SK-N-SH treated with all-trans-retinoic acid at 6 μM for 48 hours (cell line): Measurements from ENCODE around the gene CDK6.

ENCODE experiments used
- GLIS3 ChIP-seq: fragments of 250-450 bp; sonication (Bioruptor Pico); IDR thresholded peaks from 2 replicates; pipeline ENCODE4 v1.5.0; 2020; ENCODE audit warnings: mild to moderate bottlenecking, moderate library complexity
- TCF4 ChIP-seq: fragments of 250-450 bp; sonication (Bioruptor Pico); IDR thresholded peaks from 2 replicates; pipeline ENCODE4 v1.8.0; 2021; ENCODE audit warnings: mild to moderate bottlenecking, moderate library complexity, borderline replicate concordance
- ZFP30 ChIP-seq: fragments of 450-650 bp; formaldehyde crosslinking; IDR thresholded peaks from 2 replicates; pipeline ENCODE4 v1.5.0; 2022; ENCODE audit warnings: mild to moderate bottlenecking, moderate library complexity
- TF ChIP-seq, protein P1 (sequence below): fragments of 250-450 bp; sonication (Bioruptor Pico); IDR thresholded peaks from 2 replicates; pipeline ENCODE4 v1.8.0; 2020; ENCODE audit warnings: mild to moderate bottlenecking, moderate library complexity, borderline replicate concordance
- TF ChIP-seq, protein P2 (sequence below): fragments of 250-450 bp; sonication (Bioruptor Pico); IDR thresholded peaks from 2 replicates; pipeline ENCODE4 v1.5.0; 2020; ENCODE audit warnings: mild to moderate bottlenecking, moderate library complexity

DNA sequence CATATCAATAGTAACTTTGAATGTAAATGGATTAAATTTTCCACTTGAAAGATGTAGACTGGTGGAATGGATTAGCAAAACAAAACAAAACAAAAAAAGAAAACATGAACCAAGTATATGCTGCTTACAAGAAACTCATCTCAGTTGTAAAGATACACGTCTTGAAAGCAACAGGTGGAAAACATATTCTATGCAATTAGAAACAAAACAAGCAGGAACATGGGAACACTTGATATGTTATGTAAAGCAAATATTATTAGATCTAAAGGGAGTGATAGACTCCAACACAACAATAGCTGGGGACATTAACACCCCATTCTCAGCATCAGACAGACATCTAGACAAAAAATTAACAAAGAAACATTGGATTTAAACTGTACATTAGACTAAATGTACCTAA, 46.4 kb upstream of the CDK6 start:
- TF ChIP-seq, protein P1, sequence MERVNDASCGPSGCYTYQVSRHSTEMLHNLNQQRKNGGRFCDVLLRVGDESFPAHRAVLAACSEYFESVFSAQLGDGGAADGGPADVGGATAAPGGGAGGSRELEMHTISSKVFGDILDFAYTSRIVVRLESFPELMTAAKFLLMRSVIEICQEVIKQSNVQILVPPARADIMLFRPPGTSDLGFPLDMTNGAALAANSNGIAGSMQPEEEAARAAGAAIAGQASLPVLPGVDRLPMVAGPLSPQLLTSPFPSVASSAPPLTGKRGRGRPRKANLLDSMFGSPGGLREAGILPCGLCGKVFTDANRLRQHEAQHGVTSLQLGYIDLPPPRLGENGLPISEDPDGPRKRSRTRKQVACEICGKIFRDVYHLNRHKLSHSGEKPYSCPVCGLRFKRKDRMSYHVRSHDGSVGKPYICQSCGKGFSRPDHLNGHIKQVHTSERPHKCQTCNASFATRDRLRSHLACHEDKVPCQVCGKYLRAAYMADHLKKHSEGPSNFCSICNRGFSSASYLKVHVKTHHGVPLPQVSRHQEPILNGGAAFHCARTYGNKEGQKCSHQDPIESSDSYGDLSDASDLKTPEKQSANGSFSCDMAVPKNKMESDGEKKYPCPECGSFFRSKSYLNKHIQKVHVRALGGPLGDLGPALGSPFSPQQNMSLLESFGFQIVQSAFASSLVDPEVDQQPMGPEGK (CRISPR knock-in tag): no peak
- TF ChIP-seq GLIS3 (CRISPR knock-in tag): no peak
- no peak for TF ChIP-seq ZFP30 (CRISPR knock-in tag)
- TF ChIP-seq, protein P2, sequence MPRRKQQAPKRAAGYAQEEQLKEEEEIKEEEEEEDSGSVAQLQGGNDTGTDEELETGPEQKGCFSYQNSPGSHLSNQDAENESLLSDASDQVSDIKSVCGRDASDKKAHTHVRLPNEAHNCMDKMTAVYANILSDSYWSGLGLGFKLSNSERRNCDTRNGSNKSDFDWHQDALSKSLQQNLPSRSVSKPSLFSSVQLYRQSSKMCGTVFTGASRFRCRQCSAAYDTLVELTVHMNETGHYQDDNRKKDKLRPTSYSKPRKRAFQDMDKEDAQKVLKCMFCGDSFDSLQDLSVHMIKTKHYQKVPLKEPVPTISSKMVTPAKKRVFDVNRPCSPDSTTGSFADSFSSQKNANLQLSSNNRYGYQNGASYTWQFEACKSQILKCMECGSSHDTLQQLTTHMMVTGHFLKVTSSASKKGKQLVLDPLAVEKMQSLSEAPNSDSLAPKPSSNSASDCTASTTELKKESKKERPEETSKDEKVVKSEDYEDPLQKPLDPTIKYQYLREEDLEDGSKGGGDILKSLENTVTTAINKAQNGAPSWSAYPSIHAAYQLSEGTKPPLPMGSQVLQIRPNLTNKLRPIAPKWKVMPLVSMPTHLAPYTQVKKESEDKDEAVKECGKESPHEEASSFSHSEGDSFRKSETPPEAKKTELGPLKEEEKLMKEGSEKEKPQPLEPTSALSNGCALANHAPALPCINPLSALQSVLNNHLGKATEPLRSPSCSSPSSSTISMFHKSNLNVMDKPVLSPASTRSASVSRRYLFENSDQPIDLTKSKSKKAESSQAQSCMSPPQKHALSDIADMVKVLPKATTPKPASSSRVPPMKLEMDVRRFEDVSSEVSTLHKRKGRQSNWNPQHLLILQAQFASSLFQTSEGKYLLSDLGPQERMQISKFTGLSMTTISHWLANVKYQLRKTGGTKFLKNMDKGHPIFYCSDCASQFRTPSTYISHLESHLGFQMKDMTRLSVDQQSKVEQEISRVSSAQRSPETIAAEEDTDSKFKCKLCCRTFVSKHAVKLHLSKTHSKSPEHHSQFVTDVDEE (CRISPR knock-in tag): no peak
- no peak for TF ChIP-seq TCF4 (CRISPR knock-in tag)
